A549 (cell line): ENCODE data around the gene TM9SF4. TPM values are rescaled to one million over a fixed set of nuclear protein-coding genes. Genes with fewer than 3 reads are reported as not detected.
A peak's percentile ranks its signal among the peaks of the same experiment; 100 is the strongest.

Experiments used
- ATAC-seq, 2 experiments: fragments of 200-7000 bp in 1 of 2; fragments of >200 bp in 1 of 2; cut with Nextera tagmentation in 1 of 2; cut with Tn5 transposase in 1 of 2; 3 replicates each; pipeline versions ENCODE4 v1.8.0 to v1.9.1; 2018 to 2020; ENCODE audit warnings: mild to moderate bottlenecking in 1 of 2, moderate library complexity in 1 of 2
- CTCF ChIA-PET: fragments of 300-600 bp; sonication (Branson Sonifier 250); formaldehyde crosslinking; extraction: SDS; loops from one replicate; lab custom pipeline; 2021; ENCODE audit warnings: antibody characterized with exemption, inconsistent platforms; lab: Yijun Ruan, JAX
- POLR2A ChIA-PET: fragments of 350-600 bp; formaldehyde crosslinking; extraction: SDS; loops from one replicate; lab custom pipeline; 2021; ENCODE audit warnings: antibody characterized with exemption, inconsistent platforms; lab: Yijun Ruan, JAX
- DNase-seq, 2 experiments: peaks; one replicate each; pipeline versions ENCODE4 v3.0.0 to v3.0.0-alpha.2; 2011 to 2016; ENCODE audit warnings: low read depth in 1 of 2, low spot score in 1 of 2
- FAIRE-seq: peaks from 2 replicates; lab custom pipeline; 2011; peaks lifted over from hg19 to GRCh38; lab: Jason Lieb, UNC
- H3K27ac ChIP-seq, 2 experiments: fragments of >200 bp; sonication (Bioruptor Twin); formaldehyde crosslinking; 3 replicates each; pipeline ENCODE4 v1.5.1; 2016 to 2017
- H3K4me1 ChIP-seq: fragments of >200 bp; sonication (Bioruptor Twin); formaldehyde crosslinking; 3 replicates; pipeline ENCODE4 v1.6.1; 2016
- H3K4me2 ChIP-seq: fragments of >200 bp; sonication (Bioruptor Twin); formaldehyde crosslinking; 3 replicates; pipeline ENCODE4 v1.6.1; 2016
- H3K4me3 ChIP-seq: fragments of >200 bp; sonication (Bioruptor Twin); formaldehyde crosslinking; 3 replicates; pipeline ENCODE4 v1.5.1; 2016
- H3K9me3 ChIP-seq: fragments of >200 bp; sonication (Bioruptor Twin); formaldehyde crosslinking; 3 replicates; pipeline ENCODE4 v1.6.1; 2016
- ATOH8 ChIP-seq: fragments of 250-450 bp; sonication (Bioruptor Pico); IDR thresholded peaks from 2 replicates; pipeline ENCODE4 v1.5.0; 2020; ENCODE audit warnings: low read depth, mild to moderate bottlenecking, moderate library complexity
- BCL3 ChIP-seq: fragments of >200 bp; sonication (Bioruptor Twin); formaldehyde crosslinking; IDR thresholded peaks from 3 replicates; pipeline ENCODE4 v1.6.1; 2016
- CHD4 ChIP-seq: fragments of 200-600 bp; sonication (generic); IDR thresholded peaks from 2 replicates; pipeline ENCODE4 v1.6.1; 2016; ENCODE audit warnings: antibody characterized with exemption, mild to moderate bottlenecking, borderline replicate concordance
- EHMT2 ChIP-seq: fragments of 200-600 bp; sonication (generic); IDR thresholded peaks from 2 replicates; pipeline ENCODE4 v1.6.1; 2016; ENCODE audit warnings: antibody characterized with exemption, low read depth, mild to moderate bottlenecking, moderate library complexity
- FOSB ChIP-seq: fragments of 250-450 bp; sonication (Bioruptor Pico); IDR thresholded peaks from 2 replicates; pipeline ENCODE4 v1.5.0; 2020; ENCODE audit warnings: mild to moderate bottlenecking, moderate library complexity
- FOSL2 ChIP-seq, 2 experiments: fragments of 450-650 bp in 1 of 2; fragments of >200 bp in 1 of 2; sonication (Bioruptor Twin) in 1 of 2; formaldehyde crosslinking; IDR thresholded peaks; 2 replicates each; pipeline versions ENCODE4 v1.5.0 to v1.6.1; 2016 to 2020; ENCODE audit warnings: mild to moderate bottlenecking in 1 of 2, moderate library complexity in 1 of 2
- HDAC2 ChIP-seq: fragments of 200-600 bp; sonication (generic); IDR thresholded peaks from 2 replicates; pipeline ENCODE4 v1.6.1; 2016
- HMGXB4 ChIP-seq: fragments of 250-450 bp; sonication (Bioruptor Pico); IDR thresholded peaks from 2 replicates; pipeline ENCODE4 v1.5.0; 2021; ENCODE audit warnings: mild to moderate bottlenecking, moderate library complexity, borderline replicate concordance
- MAX ChIP-seq: IDR thresholded peaks from 2 replicates; pipeline ENCODE4 v1.6.1; 2012
- NR3C1 ChIP-seq: fragments of >200 bp; sonication (Bioruptor Twin); formaldehyde crosslinking; IDR thresholded peaks from 3 replicates; pipeline ENCODE4 v1.6.1; 2017
- PBX3 ChIP-seq: IDR thresholded peaks from 2 replicates; pipeline ENCODE4 v1.6.1; 2012
- REST ChIP-seq: fragments of 200-600 bp; sonication (generic); IDR thresholded peaks from 2 replicates; pipeline ENCODE4 v1.6.1; 2016; ENCODE audit warnings: antibody characterized with exemption, mild to moderate bottlenecking, moderate library complexity
- SMC3 ChIP-seq: fragments of >200 bp; sonication (Bioruptor Twin); formaldehyde crosslinking; IDR thresholded peaks from 3 replicates; pipeline ENCODE4 v1.6.1; 2018; ENCODE audit warnings: inconsistent platforms
- ZFP36 ChIP-seq: fragments of 450-650 bp; IDR thresholded peaks from 2 replicates; pipeline ENCODE4 v1.6.1; 2014; ENCODE audit warnings: borderline replicate concordance; ENCODE audit not compliant: partially characterized antibody
- ZNF302 ChIP-seq: fragments of 250-450 bp; sonication (Bioruptor Pico); IDR thresholded peaks from 2 replicates; pipeline ENCODE4 v1.9.0; 2021; ENCODE audit warnings: inconsistent platforms, mild to moderate bottlenecking, moderate library complexity
- ZSCAN20 ChIP-seq: fragments of 250-450 bp; sonication (Bioruptor Pico); IDR thresholded peaks from 2 replicates; pipeline ENCODE4 v1.8.0; 2022; ENCODE audit warnings: mild to moderate bottlenecking, moderate library complexity
- WGBS: methylation state at CpG from one replicate; pipeline ENCODE4 v1.1.6; 2017; ENCODE audit errors: missing lambda C conversion rate; 5-methylcytosine and 5-hydroxymethylcytosine counted together
- polyA plus RNA-seq, 4 experiments: library from polyadenylated mRNA; depleted of rRNA in 3 of 4; stranded (reverse); fragments of >200 nt; fragmentation: RNase III in 1 of 4; extraction: RNeasy Plus Mini Kit Qiagen cat#74134 plus additional on column Dnase treatment in 1 of 4; gene quantifications; 2 replicates in 3 of 4; 3 replicates in 1 of 4; pipeline ENCODE4 v1.2.3, GENCODE V29; 2011 to 2017

The TM9SF4 gene
- polyA plus RNA-seq, 2 of the 4 experiments (the other 2 are of a cell fraction) = 52.3 to 60.0 TPM

GRCh38 chr20:32205843-32206759 is 96.6 kb downstream of the TM9SF4 start:
- Histone ChIP-seq H3K27ac (peak overlapping the region; percentile 98 to 100), H3K4me2 (peak overlapping the region; percentile 88), H3K4me1 (peaks cover 30% of the 10 kb centered on the region), H3K4me3 (peak overlapping the region; percentile 92), H3K9me3 (no peaks in the 10 kb centered on the region)
- ATAC-seq = no peak
- WGBS = 77% methylated on average over 8 of the region's 8 CpGs
- ChIA-PET CTCF (interaction anchor here (0.6 to 1.2 kb wide), 3 partner anchors 10 to 257 kb away, joined by 3 to 6 read pairs (median 3); no protein-coding TSS in a partner anchor), POLR2A (no interaction called here)
- DNase-seq = no peak
- TF ChIP-seq ZNF302 (CRISPR knock-in tag) = no peak
- TF ChIP-seq EHMT2 = no peak
- no peak for TF ChIP-seq REST
- no peak for TF ChIP-seq NR3C1
- TF ChIP-seq BCL3 = no peak
- TF ChIP-seq PBX3 = no peak
- no peak for TF ChIP-seq FOSB
- no peak for TF ChIP-seq ATOH8 (CRISPR knock-in tag)
- TF ChIP-seq ZSCAN20 (CRISPR knock-in tag) = no peak
- TF ChIP-seq SMC3 = no peak
- no peak for TF ChIP-seq HMGXB4
- no peak for TF ChIP-seq CHD4
- no peak for TF ChIP-seq HDAC2
- TF ChIP-seq ZFP36 = no peak
- no peak for TF ChIP-seq FOSL2 (IDR thresholded peaks at IDR 0.05)
- TF ChIP-seq FOSL2 (CRISPR knock-in tag; IDR thresholded peaks at IDR 0.05) = no peak
- TF ChIP-seq MAX = no peak
- no peak for FAIRE-seq
